T-helper 2 cell (primary cell): ENCODE measurements around the gene SLC27A6.
"Not testable (repeated sequence)": the region's sequence is repeated elsewhere in the genome, so short reads cannot be mapped to it uniquely, and the experiment has no call there.

Source experiments
- DNase-seq, 5 experiments: peaks; one replicate each; pipeline versions ENCODE4 v3.0.0 to v3.0.0-alpha.2; 2012 to 2022

The SLC27A6 gene

DNA sequence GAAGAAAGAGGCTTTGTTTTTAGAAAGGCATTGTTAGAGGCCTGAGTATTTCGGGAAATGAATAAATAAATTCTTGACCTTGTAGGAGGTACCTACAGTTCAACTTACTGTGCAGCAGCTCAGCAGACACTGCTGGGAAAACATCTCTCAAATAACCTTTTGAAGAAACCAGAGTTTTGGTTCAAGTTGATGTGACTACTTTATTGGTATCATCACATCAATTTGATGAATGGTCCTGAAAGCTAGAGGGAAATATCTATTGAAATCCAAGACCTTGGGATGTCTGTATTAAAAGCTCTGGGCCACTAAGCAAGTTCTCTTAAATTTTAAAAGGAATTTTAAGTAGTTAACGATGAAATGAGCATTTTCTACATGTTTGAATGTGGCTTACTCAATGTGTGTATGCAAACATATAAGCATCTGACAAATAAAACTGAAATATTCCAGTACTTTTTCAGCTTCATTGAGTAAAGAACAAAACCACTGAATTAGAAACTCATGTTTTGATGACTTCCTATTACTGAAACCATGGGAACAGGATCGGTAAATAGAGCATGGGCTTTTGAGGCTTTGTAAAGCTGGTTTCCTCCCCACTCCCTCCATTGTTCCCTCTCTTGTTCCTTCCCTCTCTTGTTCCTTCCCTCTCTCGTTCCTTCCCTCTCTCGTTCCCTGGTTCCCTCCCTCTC lies 36.7 kb downstream of the SLC27A6 start:
- DNase-seq, result no peak

DNA sequence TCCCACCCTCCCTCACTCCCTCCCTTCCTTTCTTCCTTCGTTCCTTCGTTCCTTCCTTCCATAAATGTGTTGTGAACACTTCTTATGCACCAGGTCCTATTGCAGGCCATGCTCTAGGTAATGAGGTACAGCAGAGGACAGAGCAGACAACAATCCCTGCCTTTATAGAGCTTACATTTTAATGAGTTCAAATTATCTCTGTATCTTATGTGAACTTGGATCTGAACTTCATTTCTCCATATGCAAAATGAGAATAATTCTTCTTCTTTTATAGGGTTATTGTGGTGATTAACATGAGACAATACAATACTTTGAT lies 37.2 kb downstream of the SLC27A6 start:
- DNase-seq, result no peak

DNA sequence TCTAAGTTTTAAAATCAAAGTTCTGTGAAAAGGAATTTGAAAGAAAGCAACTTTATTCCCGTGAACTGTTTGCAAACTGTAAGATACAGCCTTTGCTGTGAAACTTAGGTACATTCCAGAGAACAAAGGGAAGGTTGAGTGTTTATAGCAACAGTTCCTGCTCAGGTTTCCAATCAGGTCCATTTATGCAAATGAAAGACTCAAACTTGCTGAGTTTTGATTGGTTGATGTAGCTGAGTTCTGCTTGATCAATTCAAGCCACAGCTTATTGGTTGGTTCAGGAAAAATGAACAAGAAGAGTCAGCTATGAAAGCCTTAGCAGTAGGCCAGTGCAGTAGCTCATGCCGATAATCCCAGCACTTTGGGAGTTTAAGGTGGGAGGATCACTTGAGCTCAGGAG lies 37.9 kb downstream of the SLC27A6 start:
- DNase-seq, result no peak

DNA sequence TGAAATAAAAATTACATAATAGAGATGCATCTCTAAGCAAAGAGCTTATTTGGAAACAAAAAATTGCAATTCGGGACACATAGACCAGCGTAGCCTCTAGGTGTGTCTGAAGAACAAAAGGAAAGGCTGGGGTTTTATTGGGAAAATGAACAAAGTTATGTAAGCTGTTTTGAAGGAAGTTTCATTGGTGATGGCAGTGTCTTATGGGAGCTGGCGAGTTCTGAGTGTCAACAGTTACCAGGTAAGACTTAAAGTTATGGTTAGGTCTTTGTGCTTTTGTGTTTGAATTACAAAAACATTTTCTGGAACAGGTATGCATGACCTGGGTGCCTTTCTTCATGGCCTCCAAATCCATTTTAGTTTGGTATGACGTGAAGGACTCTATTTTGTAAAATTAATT lies 48.9 kb downstream of the SLC27A6 start:
- no peak for DNase-seq

DNA sequence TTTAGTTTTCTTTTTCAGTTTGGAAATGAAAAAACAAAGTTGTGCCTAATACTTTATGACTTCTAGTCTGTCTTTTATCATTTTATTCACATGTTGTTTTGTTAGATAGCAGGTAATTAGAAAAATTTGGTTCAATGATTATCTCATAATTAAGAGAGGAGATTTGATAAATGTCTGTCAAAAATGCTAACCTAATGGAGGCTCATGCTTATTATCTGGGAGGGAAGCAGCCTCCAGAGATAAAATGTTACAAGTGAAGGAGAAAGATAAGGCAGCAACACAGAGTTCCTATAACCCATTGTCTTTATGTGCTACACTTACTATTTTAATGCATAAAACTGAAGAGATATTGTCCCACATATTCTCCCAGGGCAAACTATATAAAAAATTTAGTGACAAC lies 53.5 kb downstream of the SLC27A6 start:
- DNase-seq, result no peak

DNA sequence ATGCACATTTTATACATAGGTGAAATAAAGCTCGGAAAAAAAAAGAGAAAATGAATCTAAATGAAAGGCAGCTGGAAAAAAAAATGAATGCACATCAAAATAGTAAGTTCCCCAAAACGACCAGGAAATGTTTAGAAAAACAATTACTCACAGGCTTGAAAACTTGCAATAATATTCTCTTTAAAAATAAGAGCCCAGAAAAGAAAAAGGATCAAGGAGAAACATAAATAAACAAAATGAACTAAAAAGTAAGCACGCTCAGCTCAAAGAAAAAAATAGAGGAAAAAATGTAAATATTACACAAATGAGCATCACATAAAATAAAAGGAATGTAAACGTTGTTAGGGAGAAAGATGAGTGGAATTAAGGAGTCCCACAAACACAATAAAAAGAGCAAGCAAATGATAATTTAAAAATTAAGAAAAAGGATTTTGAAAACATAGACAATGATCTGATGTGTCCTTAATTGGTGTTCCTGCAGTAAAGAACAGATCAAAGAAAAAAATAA lies 54.2 kb downstream of the SLC27A6 start:
- DNase-seq, result no peak

DNA sequence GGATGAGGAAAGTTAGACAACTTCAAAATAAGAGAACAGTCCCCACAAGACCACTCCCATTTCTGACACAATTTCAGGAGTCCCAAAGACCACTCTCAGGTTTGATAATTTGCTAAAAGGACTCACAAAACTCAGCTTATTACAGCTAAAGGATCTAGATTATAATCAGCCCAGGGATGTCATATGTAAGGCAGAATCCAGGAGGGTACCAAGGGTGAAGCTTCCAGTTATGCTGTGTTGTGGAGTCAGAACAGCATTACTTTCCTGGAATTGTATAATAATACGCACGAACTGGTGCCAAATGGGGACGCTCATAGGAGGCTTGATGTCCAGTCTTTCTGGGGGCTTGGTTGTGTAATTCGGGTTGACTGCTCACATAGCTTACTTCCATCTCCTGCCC lies 55.4 kb downstream of the SLC27A6 start:
- no peak for DNase-seq

DNA sequence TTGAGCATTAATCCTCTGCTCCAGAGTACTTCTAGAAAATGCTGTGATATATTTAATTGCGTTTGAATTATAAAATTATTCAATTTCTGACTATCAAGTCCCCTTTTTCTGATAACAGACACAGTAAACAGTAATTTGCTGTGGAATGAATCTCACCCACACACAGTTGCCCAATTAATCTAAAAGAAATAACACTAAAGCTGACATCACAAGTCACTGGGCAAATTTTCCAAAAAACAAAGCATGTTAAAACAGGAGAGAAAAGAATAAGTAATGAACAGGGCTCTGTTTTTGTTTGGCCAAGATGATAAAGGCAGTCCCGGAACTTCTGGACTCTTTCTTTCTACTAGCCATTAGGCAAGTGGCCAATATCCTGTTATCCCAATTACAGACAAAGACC lies 56.5 kb downstream of the SLC27A6 start:
- DNase-seq, result no peak

DNA sequence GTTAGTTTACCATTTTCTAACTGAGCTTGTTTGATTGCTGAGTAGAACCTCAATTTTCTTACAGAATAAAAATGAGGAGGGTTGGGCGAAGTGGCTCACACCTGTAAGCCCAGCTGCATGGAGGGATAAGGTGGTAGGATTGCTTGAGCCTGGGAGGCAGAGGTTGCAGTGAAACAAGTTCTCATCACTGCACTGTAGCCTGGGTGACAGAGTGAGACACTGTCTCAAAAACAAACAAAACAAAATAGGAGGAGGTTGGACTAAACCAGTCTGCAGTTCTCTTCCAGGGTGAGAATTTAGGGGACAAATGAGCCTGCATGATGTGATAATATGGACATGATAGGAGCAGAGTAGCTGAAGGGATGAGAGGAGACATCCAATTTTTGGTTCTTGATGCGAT lies 57.3 kb downstream of the SLC27A6 start:
- no peak for DNase-seq

DNA sequence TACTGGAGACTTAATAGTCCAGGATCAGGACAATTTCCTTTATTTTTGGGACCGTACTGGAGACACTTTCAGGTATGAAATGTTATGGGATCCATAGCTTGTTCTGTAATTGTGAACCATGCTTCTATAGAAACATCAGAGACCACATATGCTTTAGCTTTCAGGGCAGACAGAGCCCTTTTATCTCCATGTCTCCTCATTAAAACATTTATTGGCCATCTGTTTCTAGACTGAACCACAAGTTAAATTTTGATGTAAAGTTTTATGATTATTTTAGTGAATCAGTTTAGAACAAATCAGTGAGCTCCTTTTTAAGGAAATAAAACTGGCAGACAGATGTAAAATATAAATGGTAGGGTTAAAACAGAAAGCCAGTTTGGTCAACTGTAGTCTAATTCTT lies 62.0 kb downstream of the SLC27A6 start:
- DNase-seq, result no peak

DNA sequence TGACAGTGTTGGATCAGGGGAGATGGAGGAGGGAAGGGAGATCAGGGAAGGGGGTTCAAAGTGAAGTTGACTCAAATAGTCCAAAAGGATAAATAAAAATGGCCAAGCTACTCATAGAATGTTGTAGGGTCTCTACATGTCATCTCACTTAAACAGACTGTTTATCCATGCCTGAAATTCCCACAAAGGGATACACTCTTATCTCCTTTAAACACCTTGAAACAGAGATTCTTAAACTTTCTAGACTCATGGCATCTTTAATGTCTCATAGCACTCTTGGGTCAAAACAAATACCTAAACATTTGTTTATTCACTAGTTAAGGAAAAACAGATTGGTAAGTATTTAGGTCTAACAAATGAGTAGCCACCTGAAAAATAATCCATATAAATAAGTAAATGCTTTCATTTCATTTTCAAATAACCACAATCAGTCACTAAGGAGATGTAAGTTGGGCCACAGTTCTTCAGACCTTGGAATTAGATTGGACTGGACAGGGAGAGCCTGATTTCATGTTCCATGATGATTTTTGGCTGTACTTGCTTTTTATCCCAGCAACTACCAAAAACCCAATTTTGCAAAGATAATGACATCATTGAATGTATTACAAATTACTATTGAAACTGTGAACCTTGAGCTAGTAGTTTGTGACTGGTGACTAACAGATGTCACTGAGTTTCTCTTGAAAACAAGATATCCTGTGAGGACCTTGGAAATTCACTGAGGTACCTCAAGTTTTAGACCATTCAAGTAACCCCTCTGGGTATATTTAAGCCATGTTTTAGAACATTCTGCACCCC lies 66.8 kb downstream of the SLC27A6 start:
- no peak for DNase-seq

DNA sequence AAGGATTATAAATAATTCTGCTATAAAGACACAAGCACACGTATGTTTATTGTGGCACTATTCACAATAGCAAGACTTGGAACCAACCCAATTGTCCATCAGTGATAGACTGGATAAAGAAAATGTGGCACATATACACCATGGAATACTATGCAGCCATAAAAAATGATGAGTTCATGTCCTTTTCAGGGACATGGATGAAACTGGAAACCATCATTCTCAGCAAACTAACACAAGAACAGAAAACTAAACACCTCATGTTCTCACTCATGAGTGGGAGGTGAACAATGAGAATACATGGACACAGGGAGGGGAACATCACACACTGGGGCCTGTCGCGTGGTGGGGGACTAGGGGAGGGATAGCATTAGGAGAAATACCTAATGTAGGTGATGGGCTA lies 71.0 kb downstream of the SLC27A6 start:
- DNase-seq, result not testable (repeated sequence)

DNA sequence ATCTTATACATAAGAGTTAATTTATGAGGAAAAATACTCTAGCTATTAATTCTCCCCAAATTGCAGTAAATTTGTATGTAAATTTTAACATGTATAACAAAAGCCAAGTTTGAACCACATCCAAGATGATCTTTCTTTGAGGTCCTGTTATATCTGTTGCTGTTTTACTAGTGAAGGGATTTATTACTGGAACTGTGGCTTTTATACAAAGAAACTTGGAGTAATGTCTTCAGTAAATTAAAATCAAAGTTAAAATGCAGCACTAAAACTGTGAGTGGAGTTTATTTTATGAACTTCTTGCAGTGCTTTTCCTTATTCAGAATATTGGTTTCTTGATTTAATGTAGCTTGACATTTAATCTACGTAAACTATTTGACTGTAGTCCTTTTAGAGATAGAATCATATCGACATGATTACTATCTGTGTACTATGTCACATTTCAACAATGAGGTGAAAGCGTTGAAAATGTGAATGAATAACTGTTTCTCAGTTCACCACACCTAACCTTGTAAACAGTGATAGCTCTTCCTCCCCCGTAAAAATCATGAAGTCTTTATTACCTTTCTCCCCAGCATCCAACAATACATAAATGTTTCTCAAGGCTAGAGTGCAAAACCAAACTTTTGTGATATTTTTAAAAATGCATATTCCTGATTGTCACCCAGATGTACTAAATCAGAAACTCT lies 76.1 kb downstream of the SLC27A6 start:
- no peak for DNase-seq

DNA sequence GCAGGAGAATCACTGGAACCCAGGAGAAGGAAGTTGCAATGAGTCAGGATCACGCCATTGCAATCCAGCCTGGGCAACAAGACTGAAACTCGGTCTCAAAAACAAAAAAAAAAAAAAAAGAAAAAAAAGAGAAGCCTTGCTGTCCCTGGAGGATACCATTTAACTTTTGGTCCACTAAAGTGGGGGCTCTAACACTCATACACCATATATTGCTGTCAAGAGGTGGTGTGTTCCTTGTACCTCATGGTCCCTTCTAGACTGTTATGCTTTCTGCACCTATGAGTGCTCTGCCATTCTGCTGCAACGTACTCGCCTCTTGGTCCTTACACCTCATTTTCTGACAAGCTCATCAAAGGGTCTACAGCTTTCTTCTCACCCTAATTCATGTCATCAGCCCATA lies 77.0 kb downstream of the SLC27A6 start:
- no peak for DNase-seq

DNA sequence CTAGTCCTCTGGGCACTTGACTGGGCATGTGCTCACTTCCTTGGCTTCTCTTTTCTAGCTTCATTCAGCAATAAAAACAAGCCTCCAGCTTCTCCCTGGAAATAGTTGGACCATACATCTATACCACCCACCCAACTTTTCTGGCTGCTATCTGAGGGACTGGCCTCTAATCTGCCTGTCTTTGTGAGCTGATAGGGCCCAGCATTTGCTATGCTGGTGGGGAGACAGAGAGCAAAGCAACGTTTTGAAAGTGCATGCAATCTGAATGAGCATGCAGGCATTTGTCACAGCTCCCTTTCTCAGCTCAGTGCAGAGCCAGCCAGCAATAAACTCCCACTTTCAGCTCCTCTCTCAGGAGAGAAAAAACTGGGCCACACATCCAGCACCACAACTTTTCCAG lies 78.6 kb downstream of the SLC27A6 start:
- DNase-seq, result no peak

DNA sequence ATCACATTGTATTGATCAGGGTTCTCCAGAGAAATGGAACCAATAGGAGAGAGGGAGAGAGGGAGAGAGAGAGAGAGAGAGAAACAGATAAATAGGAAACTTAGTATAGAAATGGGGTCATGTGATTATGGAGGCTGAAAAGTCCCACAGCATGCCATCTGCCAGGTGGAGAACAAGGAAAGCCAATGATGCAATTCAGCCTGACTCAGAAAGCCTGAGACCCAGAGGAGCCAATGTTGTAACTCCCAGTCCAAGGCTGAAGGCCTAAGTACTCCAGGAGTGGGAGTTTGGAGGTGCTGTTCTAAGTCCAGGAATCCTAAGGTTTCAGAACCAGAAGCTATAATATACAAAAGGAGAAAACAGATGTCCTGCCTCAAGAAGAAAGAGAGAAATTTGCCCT lies 80.9 kb downstream of the SLC27A6 start:
- no peak for DNase-seq

DNA sequence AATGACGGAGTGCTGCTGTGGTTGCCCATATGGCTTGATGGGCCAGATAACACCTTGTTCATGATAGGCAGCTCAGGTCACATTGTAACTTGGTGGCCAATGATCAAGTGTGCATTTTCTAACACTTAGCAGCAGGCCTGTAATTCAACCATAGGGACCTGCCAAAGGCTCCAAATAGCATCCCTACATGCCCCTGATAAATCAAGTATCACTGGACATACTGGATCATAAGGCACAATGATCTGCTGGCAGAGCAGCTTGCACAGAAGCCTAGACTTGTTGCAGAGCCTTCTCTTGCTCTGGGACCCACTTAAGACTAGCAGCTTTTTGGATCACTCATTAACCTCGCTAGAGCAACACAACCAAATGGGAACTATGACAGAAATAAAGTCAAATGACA lies 83.2 kb downstream of the SLC27A6 start:
- DNase-seq, result no peak

DNA sequence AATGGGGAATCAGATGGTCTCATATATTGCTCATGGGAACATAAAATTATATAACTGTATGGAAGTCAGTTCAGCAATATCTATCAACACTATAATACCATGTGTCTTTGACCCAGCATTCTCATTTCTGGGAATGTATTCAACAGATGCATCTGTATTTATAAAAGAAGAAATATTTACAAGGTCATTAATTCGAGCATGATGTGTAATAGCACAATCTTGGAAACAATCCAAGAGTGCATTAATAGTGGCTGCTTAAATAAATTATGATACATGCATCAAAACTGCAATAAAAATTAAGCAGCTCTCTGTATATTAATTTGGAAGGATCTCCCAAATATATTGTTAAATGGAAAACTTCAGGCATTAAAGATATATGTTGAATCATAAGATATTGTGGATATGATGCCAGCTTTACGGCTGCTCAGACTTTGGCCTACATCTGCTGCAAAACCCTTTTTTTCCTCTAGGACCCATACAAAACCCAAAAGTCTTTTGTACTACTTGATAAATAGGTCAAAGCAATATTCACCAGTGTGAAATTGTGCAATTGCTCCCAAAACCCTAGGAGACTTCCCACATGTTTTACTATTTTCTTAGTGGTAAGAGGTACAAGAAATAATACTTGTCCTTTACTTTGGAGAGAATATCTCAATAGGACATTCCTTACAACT lies 84.0 kb downstream of the SLC27A6 start:
- DNase-seq, result no peak

DNA sequence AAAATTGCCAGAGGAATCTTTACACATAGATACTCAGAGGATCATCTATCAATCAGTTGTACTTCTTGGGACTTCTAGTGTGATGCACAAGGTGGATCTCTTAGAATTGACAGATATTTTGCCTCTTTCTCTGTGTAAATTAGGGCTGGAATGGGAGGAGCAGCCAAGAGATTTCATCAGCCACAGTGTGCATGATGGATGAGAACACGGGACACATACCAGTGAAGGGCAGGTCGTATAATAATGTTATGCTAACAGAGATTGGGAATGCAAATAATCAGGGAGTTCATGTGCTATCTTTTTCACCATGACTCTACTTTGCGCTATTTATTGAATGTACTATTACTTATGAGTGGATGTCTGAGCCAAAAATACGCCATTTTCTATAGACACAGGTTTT lies 86.0 kb downstream of the SLC27A6 start:
- DNase-seq, result no peak

DNA sequence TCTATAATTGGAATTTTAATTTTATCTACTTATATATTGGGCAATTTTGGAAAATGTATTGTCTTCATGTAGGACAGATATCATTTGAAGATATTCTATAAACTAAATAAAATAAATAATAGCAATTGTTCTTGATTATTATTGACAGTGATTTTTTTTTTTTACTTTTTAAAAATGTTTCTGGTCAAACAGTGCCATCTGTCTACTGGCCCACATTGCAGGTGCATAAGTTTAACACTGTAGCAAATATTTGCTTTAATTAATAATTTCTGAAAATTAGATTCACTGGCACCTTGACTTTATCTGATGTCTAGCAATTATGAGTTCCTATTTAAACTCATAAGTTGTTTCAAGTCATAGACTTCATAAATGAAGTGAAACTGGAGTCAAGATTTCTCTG lies 88.2 kb downstream of the SLC27A6 start:
- no peak for DNase-seq

DNA sequence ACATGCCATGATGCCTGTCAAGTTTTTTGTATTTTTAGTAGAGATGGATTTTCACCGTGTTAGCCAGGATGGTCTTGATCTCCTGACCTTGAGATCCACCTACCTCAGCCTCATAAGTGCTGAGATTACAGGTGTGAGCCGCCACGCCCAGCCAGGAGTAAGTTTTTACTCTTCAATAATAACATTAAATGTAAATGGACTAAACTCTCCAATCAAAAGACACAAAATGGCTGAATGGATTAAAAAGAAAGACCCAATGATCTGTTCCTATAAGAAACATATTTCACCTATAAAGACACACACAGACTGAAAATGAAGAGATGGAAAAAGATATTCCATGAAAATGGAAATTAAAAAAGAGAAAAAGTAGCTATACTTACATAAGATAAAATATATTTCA lies 92.0 kb downstream of the SLC27A6 start:
- no peak for DNase-seq

DNA sequence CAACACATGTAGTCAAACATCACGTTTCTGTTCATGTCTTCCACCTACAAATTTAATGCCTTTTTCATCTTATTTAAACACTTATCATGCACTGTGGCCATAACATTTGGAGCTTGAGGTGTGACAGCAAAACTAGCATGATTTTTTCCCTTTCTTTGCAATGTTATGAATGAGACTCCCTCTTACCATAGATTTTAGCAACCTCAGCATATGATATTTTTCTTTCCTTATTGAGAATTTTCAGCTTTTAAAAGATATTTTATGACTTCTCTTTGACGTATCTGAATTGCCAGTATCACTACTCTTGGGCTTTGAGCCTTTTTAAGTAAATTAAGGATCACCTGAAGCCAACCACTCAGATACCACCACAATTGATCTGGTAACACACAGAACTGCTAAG lies 96.6 kb downstream of the SLC27A6 start:
- DNase-seq, result no peak

DNA sequence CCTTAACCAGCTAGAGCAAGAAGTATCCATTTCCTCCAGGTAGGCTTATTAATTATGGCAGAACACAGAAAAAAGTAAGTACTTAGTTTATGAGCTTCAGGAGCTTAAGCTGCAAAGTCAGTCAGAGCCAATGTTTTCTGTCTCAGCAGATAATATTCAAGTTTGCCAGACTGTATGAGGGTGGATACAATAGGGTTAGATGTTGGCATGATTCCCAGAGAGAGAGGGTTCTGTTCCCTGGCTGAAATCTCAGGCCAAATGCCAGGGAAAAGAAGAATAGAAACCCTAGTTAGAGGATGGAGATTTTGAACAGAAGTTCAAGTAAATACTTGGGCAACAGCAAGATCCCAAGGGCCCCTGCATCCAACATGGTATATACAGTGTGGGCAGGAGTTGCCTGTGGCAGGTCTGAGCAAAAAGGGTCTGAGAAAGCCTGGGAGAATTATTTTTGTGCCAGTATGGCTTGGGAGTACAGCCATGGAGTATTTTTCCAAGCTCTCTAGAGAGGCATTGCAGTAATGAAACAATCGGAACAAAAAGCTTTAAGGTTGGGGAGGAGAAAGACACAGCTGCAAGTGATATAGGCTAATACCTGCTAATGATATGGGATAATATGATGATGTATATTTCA lies 98.3 kb downstream of the SLC27A6 start:
- no peak for DNase-seq
